LNCaP clone FGC (cell line): ENCODE measurements around the gene ITPR1.

ENCODE experiments used
- DNase-seq: peaks from one replicate; pipeline ENCODE4 v3.0.0-alpha.2; 2011; ENCODE audit warnings: low read depth
- H3K4me3 ChIP-seq: 2 replicates; pipeline ENCODE4 v1.5.1; 2011; ENCODE audit warnings: mild to moderate bottlenecking, low read depth, low read length, control low read depth
- TF ChIP-seq, protein P1 (sequence below): IDR thresholded peaks from 2 replicates; pipeline ENCODE4 v1.5.1; 2012; ENCODE audit warnings: mild to moderate bottlenecking; ENCODE audit not compliant: control insufficient read depth, insufficient read depth; ENCODE audit errors: extremely low read depth

Gene ITPR1

DNA sequence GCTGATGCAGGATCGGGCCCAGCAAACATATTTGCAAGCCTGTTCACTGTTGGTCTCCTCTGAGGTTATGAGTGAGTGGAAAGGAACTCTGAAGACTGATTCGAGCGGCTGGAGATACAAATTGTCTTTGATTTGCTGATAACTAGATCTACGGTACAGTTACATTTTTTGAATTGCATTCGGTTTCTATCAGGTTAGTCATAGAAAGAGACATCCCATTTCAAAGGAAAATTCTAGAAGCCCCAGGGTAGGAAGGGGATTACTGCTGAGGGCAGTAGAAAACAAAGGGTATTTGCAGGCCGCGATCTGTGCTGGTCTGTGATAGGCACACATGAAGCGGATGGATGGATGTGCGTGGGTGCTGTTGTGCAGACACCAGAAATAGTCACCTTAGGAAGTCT lies 228.4 kb downstream of the ITPR1 start:
- TF ChIP-seq, protein P1, sequence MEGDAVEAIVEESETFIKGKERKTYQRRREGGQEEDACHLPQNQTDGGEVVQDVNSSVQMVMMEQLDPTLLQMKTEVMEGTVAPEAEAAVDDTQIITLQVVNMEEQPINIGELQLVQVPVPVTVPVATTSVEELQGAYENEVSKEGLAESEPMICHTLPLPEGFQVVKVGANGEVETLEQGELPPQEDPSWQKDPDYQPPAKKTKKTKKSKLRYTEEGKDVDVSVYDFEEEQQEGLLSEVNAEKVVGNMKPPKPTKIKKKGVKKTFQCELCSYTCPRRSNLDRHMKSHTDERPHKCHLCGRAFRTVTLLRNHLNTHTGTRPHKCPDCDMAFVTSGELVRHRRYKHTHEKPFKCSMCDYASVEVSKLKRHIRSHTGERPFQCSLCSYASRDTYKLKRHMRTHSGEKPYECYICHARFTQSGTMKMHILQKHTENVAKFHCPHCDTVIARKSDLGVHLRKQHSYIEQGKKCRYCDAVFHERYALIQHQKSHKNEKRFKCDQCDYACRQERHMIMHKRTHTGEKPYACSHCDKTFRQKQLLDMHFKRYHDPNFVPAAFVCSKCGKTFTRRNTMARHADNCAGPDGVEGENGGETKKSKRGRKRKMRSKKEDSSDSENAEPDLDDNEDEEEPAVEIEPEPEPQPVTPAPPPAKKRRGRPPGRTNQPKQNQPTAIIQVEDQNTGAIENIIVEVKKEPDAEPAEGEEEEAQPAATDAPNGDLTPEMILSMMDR: no peak
- H3K4me3 ChIP-seq: no peak overlapping the region
- DNase-seq: no peak

DNA sequence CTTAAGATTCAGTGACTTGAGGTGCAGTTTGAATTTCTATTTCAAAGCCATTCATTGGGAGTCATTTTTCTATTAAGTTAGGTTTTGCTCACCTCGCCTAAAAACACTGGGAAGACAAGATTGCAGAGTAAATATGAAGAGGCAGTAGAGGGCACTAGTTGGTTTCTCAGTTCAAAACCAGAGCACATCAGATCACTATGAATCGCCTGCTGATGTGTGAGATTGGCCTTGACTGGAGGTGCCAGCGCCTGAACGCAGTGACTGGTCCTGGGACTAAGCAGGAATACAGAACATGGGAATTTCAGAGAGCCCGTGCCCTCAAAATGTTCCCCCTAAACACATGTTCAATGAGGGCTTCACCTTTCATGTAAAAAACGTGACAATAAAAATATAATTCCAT lies 229.0 kb downstream of the ITPR1 start:
- TF ChIP-seq, protein P1: peak; percentile 73
- no peak for DNase-seq
- H3K4me3 ChIP-seq: no peak overlapping the region

GRCh38 chr3:4724051-4724629 lies 231.0 kb downstream of the ITPR1 start:
- no peak for DNase-seq
- TF ChIP-seq, protein P1: no peak
- no peak overlapping the region for H3K4me3 ChIP-seq

- TF ChIP-seq, protein P1: no peak
- no peak for DNase-seq
- no peak overlapping the region for H3K4me3 ChIP-seq
These were observed 233.4 kb downstream of the ITPR1 start for GRCh38 chr3:4726549-4726948.

DNA sequence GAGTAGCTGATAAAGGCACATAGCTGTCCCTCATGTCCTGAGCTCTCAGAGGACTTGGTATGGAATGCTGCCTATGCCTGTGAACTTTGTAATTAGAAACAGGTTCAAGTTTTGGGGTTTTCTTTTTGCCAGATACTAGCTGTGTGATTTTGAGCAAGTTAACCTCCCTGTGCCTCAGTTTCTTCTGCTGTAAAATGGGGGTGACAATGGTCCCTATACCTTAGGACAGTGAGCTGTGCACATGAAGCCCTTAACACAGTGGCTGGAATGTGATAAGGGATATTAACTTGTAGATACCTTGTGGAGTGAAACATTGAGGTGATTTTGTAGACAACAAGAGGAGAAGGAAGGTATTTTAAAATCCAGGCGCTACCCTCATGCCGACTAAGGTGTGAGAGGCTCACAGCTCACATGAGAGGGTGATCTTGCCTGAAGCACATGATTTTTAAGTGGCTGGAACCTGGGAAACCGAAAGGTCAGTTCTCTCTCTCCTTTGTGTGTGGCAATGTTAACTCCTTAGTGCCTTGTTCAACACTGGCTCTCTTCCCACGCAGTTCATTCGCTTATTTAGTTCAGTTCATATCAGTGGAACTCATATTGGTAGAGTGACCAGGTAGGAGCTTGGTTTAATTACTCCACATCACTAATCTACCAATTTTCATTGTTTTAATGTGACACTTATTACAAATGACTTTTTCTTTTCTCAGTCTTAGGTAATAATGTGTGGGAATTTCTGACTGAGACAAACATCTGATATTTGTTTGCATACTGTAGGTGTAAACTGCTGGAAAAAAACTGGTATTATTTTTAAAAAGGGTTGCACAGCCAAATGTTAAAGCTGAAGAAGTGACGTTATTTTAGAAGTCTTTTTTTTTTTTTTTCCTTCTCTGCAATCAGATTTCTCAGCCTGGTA lies 236.2 kb downstream of the ITPR1 start:
- no peak for DNase-seq
- TF ChIP-seq, protein P1: no peak
- H3K4me3 ChIP-seq: no peak overlapping the region

GRCh38 chr3:4730719-4731118 lies 237.6 kb downstream of the ITPR1 start:
- H3K4me3 ChIP-seq: no peak overlapping the region
- DNase-seq: no peak
- TF ChIP-seq, protein P1: no peak

- no peak overlapping the region for H3K4me3 ChIP-seq
- no peak for DNase-seq
These were observed 238.5 kb downstream of the ITPR1 start for GRCh38 chr3:4731543-4732111.

More at GRCh38 chr3:4731543-4732111, 238.5 kb downstream of the ITPR1 start:
- TF ChIP-seq, protein P1: no peak
